ENCODE data around the gene PER3.
A peak's percentile ranks its signal among the peaks of the same experiment; 100 is the strongest.

The PER3 gene

DNA sequence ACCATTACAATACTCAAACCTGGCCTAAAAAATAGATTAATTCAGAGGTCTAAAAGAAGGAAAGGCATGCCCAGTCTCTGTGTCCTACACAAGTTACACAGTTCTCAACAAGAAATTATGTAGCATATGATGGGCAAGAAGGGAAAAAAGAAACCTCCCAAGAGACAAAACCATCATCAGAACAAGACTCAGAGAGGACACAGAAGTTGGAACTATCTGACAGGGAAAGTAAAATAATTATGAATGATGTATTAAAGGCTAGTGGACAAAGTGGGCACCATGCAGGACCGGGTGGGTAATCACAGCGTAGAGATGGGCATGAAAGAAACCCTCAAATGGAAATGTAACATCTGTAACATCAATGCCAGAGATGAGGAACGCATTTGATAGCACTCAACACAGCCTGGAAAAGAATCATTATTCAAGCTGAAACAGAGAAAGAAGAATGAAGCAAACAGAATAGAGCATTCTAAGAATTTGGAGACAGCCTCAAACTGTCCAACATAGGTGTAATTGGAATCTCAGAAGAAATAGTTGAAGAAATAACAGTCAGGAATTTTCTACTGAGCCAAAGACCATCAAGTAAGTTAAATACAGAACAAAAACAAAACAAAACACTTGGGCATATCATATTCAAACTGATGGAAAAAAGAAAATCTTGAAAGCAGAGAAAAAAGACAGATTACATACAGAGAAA is 29.7 kb downstream of the PER3 start:
- TF ChIP-seq, protein P1, sequence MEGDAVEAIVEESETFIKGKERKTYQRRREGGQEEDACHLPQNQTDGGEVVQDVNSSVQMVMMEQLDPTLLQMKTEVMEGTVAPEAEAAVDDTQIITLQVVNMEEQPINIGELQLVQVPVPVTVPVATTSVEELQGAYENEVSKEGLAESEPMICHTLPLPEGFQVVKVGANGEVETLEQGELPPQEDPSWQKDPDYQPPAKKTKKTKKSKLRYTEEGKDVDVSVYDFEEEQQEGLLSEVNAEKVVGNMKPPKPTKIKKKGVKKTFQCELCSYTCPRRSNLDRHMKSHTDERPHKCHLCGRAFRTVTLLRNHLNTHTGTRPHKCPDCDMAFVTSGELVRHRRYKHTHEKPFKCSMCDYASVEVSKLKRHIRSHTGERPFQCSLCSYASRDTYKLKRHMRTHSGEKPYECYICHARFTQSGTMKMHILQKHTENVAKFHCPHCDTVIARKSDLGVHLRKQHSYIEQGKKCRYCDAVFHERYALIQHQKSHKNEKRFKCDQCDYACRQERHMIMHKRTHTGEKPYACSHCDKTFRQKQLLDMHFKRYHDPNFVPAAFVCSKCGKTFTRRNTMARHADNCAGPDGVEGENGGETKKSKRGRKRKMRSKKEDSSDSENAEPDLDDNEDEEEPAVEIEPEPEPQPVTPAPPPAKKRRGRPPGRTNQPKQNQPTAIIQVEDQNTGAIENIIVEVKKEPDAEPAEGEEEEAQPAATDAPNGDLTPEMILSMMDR (conservative IDR thresholded peaks at IDR 0.05; ENCODE audit: control insufficient read depth, insufficient read depth, low read depth, low read length), result no peak
- H3K4me3 ChIP-seq (ENCODE audit: control insufficient read depth, low read depth, low read length), result no peak overlapping the region
- no peak for DNase-seq (ENCODE audit: low read depth)

DNA sequence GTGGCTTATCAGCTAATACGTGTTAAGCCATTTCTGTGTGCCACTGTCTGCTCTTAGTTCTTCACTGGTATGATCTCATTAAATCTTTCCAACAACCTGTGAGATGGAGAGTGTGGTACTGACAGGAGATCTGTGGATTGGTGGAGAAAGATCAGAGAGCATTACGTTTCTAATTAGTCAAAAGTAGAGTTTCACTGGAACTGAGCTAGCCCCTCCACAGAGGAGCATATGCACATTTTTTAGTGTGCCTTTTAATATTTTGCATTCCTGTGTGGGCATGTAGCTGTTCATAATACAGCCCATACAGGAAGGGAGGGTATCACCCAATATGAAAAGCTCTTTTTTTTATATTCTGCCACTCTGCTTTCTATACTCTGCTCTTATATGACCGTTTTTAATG is 37.2 kb downstream of the PER3 start:
- no peak overlapping the region for H3K4me3 ChIP-seq (ENCODE audit: control insufficient read depth, low read depth, low read length)
- TF ChIP-seq, protein P1 (conservative IDR thresholded peaks at IDR 0.05; ENCODE audit: control insufficient read depth, insufficient read depth, low read depth, low read length), result no peak
- no peak for DNase-seq (ENCODE audit: low read depth)

DNA sequence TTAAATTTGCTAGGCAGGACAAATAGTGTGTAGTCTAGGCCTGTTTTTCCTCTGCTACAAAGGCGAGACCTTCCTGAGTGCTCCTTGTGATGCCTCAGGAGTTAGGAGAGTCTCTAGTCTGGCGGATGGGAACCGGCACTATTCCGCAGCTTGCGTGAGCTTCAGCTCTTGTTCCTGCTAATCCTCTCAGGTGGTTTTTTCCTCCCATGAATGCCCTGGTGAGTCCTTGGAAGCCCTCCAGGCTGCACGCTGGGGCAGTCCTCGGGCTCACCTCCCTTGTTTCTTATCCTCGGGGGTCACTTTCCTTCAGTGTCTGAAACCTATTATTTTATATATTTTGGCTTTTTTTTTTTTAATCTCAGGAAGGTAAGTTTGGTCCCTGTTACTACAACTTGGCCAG is 40.6 kb downstream of the PER3 start:
- no peak for DNase-seq (ENCODE audit: low read depth)
- TF ChIP-seq, protein P1 (conservative IDR thresholded peaks at IDR 0.05; ENCODE audit: control insufficient read depth, insufficient read depth, low read depth, low read length), result no peak
- H3K4me3 ChIP-seq (ENCODE audit: control insufficient read depth, low read depth, low read length), result no peak overlapping the region

DNA sequence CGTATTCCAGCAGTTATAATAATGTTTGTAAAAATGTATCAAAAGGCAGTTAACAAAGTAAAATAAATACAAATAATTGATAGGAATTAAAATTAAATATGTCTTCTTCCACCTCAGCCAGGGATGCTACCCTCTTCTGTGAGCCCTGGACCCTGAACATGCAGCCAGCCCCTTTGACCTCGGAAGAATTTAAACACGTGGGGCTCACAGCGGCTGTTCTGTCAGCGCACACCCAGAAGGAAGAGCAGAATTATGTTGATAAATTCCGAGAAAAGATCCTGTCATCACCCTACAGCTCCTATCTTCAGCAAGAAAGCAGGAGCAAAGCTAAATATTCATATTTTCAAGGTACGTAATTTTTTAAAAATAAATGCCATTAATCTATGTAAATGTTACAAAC is 42.3 kb downstream of the PER3 start:
- DNase-seq (ENCODE audit: low read depth), result no peak

DNA sequence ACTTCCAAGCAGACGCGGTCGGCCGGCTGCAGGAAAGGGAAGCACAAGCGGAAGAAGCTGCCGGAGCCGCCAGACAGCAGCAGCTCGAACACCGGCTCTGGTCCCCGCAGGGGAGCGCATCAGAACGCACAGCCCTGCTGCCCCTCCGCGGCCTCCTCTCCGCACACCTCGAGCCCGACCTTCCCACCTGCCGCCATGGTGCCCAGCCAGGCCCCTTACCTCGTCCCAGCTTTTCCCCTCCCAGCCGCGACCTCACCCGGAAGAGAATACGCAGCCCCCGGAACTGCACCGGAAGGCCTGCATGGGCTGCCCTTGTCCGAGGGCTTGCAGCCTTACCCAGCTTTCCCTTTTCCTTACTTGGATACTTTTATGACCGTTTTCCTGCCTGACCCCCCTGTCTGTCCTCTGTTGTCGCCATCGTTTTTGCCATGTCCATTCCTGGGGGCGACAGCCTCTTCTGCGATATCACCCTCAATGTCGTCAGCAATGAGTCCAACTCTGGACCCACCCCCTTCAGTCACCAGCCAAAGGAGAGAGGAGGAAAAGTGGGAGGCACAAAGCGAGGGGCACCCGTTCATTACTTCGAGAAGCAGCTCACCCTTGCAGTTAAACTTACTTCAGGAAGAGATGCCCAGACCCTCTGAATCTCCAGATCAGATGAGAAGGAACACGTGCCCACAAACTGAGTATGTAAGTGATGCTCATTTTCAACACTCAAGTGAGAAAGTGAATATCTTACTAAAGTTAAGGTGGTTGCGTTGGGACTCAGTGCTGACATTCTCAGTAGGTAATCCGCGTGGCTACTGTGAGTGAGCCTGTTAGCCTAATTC is 43.2 kb downstream of the PER3 start:
- DNase-seq (ENCODE audit: low read depth), result peak; percentile 8
- H3K4me3 ChIP-seq (ENCODE audit: control insufficient read depth, low read depth, low read length), result peak overlapping the region; percentile 30
- TF ChIP-seq, protein P1 (conservative IDR thresholded peaks at IDR 0.05; ENCODE audit: control insufficient read depth, insufficient read depth, low read depth, low read length), result no peak

More for the DNA sequence above, 42.3 kb downstream of the PER3 start:
- TF ChIP-seq, protein P1 (conservative IDR thresholded peaks at IDR 0.05; ENCODE audit: control insufficient read depth, insufficient read depth, low read depth, low read length), result no peak
- H3K4me3 ChIP-seq (ENCODE audit: control insufficient read depth, low read depth, low read length), result no peak overlapping the region

DNA sequence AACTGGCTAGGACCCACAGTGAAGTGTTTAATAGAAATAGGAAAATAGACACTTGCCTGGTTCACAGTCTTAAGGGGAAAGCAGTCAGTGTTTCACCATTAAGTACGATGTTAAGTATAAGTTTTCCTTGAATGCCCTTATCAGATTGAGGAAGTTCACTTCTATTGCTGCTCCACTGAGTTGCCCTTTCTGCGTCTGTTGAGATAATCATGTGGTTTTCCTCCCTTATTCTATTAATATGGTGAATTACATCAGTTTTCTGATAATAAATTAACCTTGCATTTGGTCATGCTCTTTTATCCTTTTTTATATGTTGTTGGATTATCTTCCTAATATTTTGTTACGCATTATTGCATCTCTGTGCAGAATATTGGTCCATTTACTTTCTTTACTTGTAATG is 47.4 kb downstream of the PER3 start:
- no peak overlapping the region for H3K4me3 ChIP-seq (ENCODE audit: control insufficient read depth, low read depth, low read length)
- TF ChIP-seq, protein P1 (conservative IDR thresholded peaks at IDR 0.05; ENCODE audit: control insufficient read depth, insufficient read depth, low read depth, low read length), result no peak
- no peak for DNase-seq (ENCODE audit: low read depth)
